HS-27A (cell line): ENCODE data around the gene JAKMIP1.

Source experiments
- DNase-seq: peaks from one replicate; pipeline ENCODE4 v3.0.0-alpha.2; 2012; ENCODE audit warnings: low read depth, missing footprints

Gene JAKMIP1

DNA sequence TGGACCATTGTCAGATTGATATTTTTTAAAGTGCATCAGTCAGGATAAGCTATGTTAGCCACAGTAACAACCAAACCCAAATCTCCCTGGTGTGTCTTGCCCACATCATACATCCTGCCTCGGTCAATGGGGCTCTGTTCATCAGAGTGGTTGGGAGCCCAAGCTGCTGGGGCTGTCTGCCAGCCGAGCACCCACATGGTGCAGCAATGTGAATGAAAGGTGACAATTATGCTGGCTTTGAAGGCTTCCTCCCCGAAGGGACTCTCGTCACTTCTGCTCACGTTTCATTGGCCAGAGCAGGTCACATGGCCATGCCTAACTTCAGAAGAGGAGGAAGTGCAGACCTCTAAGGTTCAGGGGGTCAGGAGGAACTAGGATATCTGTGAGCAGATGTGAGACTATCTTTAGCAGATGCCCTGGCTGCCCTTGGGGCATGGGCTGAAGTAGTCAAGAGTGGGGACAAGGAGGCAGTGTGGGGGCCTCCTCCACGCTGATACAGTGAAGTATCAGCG, 1.3 kb upstream of the JAKMIP1 start:
- DNase-seq: no peak

DNA sequence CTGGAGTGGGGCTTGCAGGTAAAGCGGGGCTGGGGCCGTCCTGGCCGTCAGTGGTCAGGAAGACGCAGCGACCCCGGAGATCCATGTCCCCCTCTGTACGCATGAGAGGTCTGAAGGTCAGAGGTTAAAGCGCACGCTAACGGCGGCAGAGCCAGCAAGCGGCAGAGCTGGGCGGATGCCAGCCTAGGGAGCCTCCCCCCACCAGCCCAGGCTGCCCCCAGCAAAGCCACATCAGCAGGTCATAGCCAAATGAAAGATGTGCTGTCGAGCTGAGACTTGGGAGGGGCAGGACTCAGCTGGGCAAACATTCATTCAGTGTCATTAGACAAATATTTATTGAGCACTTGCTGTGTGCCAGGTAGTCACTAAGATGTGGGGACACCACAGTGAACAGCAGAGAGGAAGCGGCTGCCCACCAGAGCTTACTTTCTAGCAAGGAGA, 593 bp upstream of the JAKMIP1 start:
- DNase-seq: no peak

DNA sequence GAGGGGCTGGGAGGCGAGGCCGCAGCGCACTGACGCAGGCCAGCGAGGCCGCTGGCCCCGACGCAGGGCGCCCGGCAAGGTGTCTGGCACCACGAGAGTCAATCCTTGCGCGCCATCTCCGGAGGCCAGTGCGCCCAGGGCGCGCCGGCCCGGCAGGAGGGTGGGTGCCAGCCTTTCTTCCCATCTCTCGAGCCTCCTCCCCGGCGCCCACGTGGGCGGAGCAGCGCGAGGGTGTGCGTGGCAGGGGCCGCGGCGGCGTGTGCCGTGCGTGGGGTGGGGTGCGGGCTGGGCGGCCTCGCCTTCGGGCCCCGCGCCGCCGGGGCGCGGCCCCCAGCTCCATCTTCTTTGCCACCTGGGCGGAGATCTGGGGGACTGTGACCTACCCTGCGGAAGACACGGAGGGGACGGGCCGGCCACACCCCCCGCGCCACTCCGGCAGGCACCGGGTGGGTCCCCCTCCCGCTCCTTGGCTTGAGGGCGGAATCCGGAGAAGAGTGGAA, 877 bp downstream of the JAKMIP1 start:
- DNase-seq: no peak

GRCh38 chr4:6198768-6199421, 1.5 kb downstream of the JAKMIP1 start:
- DNase-seq: no peak

- no peak for DNase-seq
Observed at GRCh38 chr4:6198278-6198677, 2.1 kb downstream of the JAKMIP1 start.

GRCh38 chr4:6197433-6198174, 2.7 kb downstream of the JAKMIP1 start:
- no peak for DNase-seq

DNA sequence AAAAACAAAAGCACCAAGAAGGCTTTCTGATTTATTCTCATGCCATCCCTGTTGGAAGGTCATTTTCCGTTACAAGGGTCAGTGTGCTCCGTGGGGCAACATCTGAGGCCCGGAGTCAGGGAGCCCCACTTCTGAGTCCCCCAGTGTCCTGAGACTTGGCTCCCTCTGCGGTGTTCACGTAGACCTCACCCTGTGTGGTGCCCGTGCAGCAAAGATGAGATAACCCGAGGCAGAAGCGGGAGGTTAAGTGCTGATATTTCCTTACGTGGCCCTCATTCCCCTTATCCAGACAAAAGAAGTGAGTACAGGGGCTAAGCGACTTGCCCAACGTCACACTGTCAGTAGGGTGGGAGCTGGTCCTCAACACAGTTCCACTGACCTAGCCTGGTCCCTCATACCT, 3.5 kb downstream of the JAKMIP1 start:
- no peak for DNase-seq

DNA sequence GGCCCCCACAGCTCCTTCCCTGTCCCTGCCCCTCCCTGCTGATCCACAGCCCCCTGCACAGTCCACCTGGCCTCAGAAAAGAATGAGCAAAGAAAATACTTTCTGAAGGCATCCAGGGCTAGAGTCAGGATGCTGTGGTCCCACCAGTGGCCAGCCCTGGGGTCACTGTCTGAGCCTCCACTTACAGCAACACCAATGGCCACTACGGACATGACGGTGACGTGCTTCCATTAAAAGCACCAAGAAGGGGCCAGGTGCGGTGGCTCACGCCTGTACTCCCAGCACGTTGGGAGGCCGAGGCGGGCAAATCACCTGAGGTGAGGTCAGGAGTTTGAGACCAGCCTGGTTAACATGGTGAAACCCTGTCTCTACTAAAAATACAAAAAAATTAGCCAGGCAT, 4.0 kb downstream of the JAKMIP1 start:
- DNase-seq: no peak

GRCh38 chr4:6195602-6196319, 4.6 kb downstream of the JAKMIP1 start:
- DNase-seq: no peak

DNA sequence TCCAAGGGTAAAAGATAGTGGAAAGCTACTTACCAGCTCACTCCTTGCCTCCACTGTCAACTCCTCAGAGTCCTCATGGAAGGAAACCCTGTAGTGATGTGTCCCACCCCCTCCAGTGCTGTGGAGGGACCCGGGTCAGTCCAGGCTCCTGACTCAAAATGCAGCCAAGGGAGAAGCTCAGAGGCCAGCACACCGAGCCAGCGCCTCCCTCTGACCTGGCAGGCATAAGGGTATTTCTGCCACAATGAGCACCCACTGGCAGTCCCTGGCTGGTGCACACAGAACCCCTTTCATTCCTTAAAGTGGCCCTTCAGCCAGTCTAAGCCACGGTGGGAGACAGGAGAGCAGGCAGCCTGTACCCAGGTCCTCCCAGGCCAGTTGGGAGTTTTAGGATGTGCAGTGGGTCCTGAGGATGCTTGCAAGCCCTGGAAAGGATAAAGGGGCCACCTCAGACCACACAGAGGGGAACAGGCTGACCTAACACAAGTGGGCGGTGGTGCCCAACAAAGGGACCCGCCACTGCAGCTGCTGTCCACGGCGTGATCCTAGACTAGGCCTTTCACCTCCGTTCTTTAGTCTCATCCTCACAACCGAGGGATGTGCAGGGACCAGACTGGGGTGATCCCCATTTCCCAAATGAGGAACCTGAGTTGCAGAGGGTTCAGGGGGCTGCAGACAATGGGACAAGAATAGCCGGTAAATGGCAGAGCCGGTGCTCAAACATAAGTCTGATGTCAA, 5.7 kb downstream of the JAKMIP1 start:
- DNase-seq: no peak

- no peak for DNase-seq
Observed at GRCh38 chr4:6193399-6193798, 7.0 kb downstream of the JAKMIP1 start.

DNA sequence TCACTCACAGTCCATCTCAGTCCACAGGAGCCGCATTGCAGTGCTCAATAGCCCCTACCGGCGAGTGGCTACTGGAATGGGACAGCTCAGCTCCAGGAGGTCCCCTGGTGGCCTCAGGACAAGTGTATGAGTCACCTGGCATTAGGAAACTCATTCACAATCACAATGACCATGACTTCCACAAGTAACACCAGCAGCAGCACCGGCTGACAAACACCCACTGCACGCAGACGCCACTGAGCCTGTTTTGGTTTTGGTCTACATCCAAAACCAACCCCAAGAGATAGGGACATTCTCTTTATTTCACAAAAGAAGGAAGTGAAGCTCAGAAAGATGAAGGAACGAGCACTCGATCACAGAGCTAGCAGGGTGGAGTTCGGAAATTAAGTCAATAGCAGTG, 8.1 kb downstream of the JAKMIP1 start:
- no peak for DNase-seq

DNA sequence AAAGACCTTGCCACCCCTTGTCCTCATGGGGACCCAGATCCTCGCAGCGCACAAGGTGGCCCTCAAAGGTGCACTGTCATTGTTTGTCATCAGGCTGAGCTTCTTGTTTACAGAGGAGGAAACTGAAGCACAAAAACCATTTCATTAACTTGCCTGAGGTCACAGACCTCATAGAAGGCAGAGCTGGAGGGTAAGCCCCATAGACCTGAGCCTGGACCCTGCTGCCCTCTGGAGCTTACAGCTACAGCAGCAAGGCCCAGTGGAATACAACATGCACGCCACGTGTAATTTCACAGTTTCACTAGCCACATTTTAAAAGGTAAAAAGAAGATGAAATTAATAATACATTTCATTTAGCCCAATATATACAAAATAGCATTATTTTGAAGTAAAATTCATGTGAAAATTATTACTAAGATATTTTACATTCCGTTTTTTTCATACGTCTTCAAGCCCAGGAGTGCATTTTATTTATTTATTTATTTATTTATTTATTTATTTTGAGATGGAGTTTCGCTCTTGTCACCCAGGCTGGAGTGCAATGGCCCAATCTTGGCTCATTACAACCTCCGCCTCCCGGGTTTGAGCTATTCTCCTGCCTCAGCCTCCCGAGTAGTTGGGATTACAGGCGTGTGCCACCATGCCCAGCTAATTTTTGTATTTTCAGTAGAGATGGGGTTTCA, 8.8 kb downstream of the JAKMIP1 start:
- no peak for DNase-seq

- DNase-seq: no peak
Observed at GRCh38 chr4:6190486-6190885, 9.9 kb downstream of the JAKMIP1 start.

DNA sequence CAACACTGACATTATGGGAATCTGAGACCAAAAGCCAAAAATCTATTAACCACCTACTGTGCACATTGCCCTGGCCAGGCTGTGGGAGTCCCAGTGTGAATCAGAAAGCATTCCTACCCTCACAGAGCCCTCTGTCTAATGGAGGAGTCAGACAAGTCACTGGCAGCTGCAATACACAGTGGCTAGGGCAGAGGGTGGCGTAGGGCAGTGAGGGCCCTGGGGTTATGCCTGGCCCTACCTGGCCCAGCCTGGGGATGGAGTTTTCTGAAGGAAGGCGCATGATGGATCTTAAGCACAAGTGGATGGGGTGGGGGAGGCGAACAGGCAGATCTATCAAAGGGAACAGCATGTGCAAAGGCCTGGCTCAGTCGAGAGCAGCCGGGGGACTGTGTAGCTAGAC, 10.8 kb downstream of the JAKMIP1 start:
- no peak for DNase-seq

- DNase-seq: no peak
Observed at GRCh38 chr4:6188687-6189305, 11.6 kb downstream of the JAKMIP1 start.

DNA sequence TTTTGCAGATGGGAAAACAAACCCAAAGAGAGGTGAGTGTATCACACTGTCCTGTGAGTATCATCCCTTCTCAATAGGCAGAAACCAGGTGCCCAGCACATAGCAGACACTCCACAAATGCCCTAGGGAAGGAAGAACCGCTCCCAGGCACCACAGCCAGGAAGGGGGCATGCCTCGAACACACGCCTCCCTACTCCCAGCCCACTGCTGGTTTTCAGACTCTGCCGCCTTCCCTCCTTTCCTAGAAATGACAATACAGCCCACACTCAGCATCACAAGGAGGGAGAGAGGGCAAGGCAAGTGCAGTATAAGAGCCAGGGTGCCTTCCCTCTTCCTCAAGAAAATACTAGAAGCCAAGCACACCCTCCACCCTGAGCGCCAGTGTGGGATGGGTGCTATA, 16.2 kb downstream of the JAKMIP1 start:
- DNase-seq: no peak

- no peak for DNase-seq
Observed at GRCh38 chr4:6183740-6184139, 16.6 kb downstream of the JAKMIP1 start.

DNA sequence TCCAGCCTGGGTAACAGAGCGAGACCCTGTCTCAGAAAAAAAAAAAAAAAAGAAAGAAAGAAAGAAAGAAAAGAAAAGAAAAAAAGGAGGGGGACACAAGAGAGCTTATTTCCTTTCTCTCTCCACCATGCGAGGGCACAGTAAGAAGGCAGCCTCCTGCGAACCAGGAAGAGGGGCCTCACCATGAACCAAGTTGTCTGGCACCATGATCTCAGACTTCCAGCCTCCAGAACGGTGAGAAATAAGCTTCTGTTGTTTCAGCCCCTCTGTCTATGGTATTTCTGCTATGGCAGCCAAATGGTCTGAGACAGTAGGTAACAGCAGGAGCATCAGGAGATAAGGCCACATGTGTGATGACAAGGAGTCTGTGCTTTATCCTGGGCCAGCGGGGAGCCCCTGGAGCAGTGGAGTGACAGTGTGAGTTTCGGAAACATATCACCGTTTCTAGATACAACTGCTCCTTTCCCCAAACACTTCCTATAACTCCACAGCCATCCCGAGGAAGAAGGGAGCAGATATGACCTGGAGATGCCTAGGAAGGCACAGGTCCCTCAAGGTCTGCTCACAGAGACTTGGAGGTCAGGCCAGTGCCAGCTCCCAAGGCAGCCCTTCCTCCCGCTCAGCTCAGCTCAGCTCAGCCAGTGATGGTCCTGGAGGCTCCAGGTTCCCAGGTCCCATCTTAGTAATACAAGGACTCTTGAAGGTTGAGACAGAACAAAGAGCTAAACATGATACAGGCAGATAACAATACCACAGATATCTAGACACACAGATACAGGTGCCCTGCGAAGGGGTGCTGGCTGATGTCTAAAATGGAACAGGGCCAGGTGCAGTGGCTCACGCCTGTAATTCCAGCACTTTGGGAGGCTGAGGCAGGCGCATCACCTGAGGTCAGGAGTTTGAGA, 17.7 kb downstream of the JAKMIP1 start:
- no peak for DNase-seq
